ENCODE data around the gene SDCBP2.

The SDCBP2 gene

DNA sequence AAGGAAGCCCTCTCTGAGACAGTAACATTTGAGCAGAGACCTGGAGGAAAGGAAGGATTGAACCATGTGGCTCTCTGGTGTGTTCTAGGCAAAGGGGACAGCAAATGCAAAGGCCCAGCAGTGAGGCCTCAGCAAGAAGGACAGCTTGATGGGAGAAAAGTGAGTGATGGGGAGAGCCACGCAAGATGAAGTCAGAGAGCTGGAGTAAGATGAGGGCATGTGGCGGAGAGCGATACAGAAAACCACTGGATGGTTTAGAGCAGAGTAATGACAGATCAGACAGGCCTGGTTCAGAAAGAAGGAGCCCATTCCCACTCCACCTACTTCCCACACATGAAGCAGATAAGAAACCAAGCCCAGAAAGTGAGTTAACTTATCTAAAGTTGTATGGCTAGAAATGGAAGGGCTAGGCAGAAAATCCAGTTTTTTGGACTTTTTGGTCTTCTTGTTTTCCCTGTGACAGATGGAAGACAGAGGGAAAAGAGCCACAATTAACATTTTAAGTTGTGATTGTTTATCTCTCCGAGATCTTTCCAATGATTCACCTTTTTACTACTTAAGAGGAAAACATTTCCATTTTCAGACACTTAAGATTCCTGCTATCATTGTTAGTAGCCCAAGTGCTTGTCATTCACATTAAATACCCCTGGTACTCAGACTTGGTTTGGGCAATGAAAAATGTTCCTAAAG lies 63.6 kb downstream of the SDCBP2 start:
- peak overlapping the region; percentile 41 for H3K4me2 ChIP-seq
- no peak overlapping the region for H3K4me3 ChIP-seq (IDR thresholded peaks at IDR 0.05; ENCODE audit: insufficient read depth, low read depth, low read length)
- H2AFZ ChIP-seq (ENCODE audit: low read depth) = peak overlapping the region; percentile 89

GRCh38 chr20:1264727-1265126 lies 64.2 kb downstream of the SDCBP2 start:
- Histone ChIP-seq H3K27me3 (ENCODE audit: insufficient read depth, low read depth) (no peaks in the 10 kb centered on the region), H3K4me1 (ENCODE audit: low read depth, poor library complexity, severe bottlenecking) (peaks cover 11% of the 10 kb centered on the region), H3K27ac (no peak overlapping the region), H3K4me2 (no peak overlapping the region; the same call in 1 of the 2 replicates), H4K20me1 (ENCODE audit: insufficient read depth) (no peaks in the 10 kb centered on the region), H3K36me3 (ENCODE audit: insufficient read depth) (no peaks in the 10 kb centered on the region), H3K79me2 (ENCODE audit: insufficient read depth, low read depth) (no peaks in the 10 kb centered on the region), H3K9ac (no peak overlapping the region), H2AFZ (ENCODE audit: low read depth) (no peak overlapping the region; the same call in 1 of the 2 replicates), H3K4me3 (IDR thresholded peaks at IDR 0.05; ENCODE audit: insufficient read depth, low read depth, low read length) (no peak overlapping the region)
- no peak for TF ChIP-seq CTCF (conservative IDR thresholded peaks at IDR 0.05; ENCODE audit: low read depth, low read length)

More for the DNA sequence above, 63.6 kb downstream of the SDCBP2 start:
- Histone ChIP-seq H3K36me3 (ENCODE audit: insufficient read depth) (no peaks in the 10 kb centered on the region), H3K4me1 (ENCODE audit: low read depth, poor library complexity, severe bottlenecking) (peaks cover 11% of the 10 kb centered on the region), H3K79me2 (ENCODE audit: insufficient read depth, low read depth) (no peaks in the 10 kb centered on the region), H3K9ac (peak overlapping the region; percentile 12; the same call in 1 of the 2 replicates), H4K20me1 (ENCODE audit: insufficient read depth) (no peaks in the 10 kb centered on the region), H3K27ac (no peak overlapping the region), H3K27me3 (ENCODE audit: insufficient read depth, low read depth) (no peaks in the 10 kb centered on the region)
- TF ChIP-seq CTCF (conservative IDR thresholded peaks at IDR 0.05; ENCODE audit: low read depth, low read length) = no peak

DNA sequence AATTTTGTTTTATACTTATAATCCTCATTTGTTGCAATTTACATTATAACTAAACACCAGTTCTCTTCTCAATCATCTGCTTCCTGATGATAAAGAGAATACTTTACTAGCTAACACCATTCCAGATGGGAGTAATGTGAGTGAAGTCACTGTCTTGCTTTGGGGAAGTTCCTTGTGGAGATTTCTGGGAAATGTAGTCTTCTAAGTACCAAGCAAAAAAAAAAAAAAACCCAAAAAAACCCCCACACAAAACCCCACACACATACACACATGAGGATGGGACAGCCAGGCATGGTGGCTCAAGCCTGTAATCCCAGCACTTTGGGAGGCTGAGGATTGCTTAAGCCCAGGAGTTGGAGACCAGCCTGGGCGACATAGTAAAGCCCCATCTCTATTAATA lies 65.1 kb downstream of the SDCBP2 start:
- Histone ChIP-seq H3K36me3 (ENCODE audit: insufficient read depth) (no peaks in the 10 kb centered on the region), H4K20me1 (ENCODE audit: insufficient read depth) (no peaks in the 10 kb centered on the region), H2AFZ (ENCODE audit: low read depth) (no peak overlapping the region), H3K9ac (no peak overlapping the region), H3K4me2 (no peak overlapping the region), H3K4me3 (IDR thresholded peaks at IDR 0.05; ENCODE audit: insufficient read depth, low read depth, low read length) (no peak overlapping the region), H3K27me3 (ENCODE audit: insufficient read depth, low read depth) (no peaks in the 10 kb centered on the region), H3K27ac (no peak overlapping the region), H3K4me1 (ENCODE audit: low read depth, poor library complexity, severe bottlenecking) (peaks cover 11% of the 10 kb centered on the region), H3K79me2 (ENCODE audit: insufficient read depth, low read depth) (no peaks in the 10 kb centered on the region)
- no peak for TF ChIP-seq CTCF (conservative IDR thresholded peaks at IDR 0.05; ENCODE audit: low read depth, low read length)
